GM23248 (cell line): ENCODE measurements around the gene ENTPD8.

Experiments used
- EZH2 ChIP-seq: fragments of 200-600 bp; sonication (generic); IDR thresholded peaks from 2 replicates; pipeline ENCODE4 v1.6.1; 2018; ENCODE audit warnings: antibody characterized with exemption, mild to moderate bottlenecking; ENCODE audit not compliant: insufficient read depth, poor library complexity, severe bottlenecking
- EZH2phosphoT487 ChIP-seq: fragments of 200-600 bp; sonication (generic); IDR thresholded peaks from 2 replicates; pipeline ENCODE4 v1.6.1; 2018; ENCODE audit warnings: antibody characterized with exemption, moderate library complexity, mild to moderate bottlenecking, low read depth; ENCODE audit not compliant: insufficient read depth

GRCh38 chr9:137396227-137396626 is 44.9 kb downstream of the ENTPD8 start:
- no peak for TF ChIP-seq EZH2
- TF ChIP-seq EZH2phosphoT487 = no peak
